Activated T-helper 1 cell treated with anti-CD3 and anti-CD28 coated beads, Interleukin-2, amount 50 U/mL, for 16 hours (primary cell): Measurements from ENCODE around the gene C16orf96.
A peak's percentile ranks its signal among the peaks of the same experiment; 100 is the strongest.

ENCODE experiments used
- DNase-seq, 2 donors: peaks; one replicate each; pipeline ENCODE4 v3.0.0-alpha.2; 2020; ENCODE audit warnings: low read depth in 1 of 2, low spot score in 1 of 2

The C16orf96 gene

GRCh38 chr16:4556112-4556511, at the start of gene C16orf96:
Gene C16orf96 (plus strand): TSS chr16:4556340. CDS start chr16:4556490, 150 bp downstream.
- DNase-seq, result no peak

- DNase-seq, result peak in 1 of 2 donors; percentile 27
Observed at GRCh38 chr16:4506450-4506849, 49.7 kb upstream of the C16orf96 start.

- DNase-seq, result no peak
Observed at GRCh38 chr16:4507588-4508345, 48.4 kb upstream of the C16orf96 start.

- no peak for DNase-seq
Observed at GRCh38 chr16:4508806-4509205, 47.3 kb upstream of the C16orf96 start.

- DNase-seq, result no peak
Observed at GRCh38 chr16:4509420-4509819, 46.7 kb upstream of the C16orf96 start.

GRCh38 chr16:4510131-4510530, 46.0 kb upstream of the C16orf96 start:
- DNase-seq, result no peak

- DNase-seq, result no peak
Observed at GRCh38 chr16:4510747-4511426, 45.3 kb upstream of the C16orf96 start.

GRCh38 chr16:4511441-4512082, 44.6 kb upstream of the C16orf96 start:
- no peak for DNase-seq

- DNase-seq, result no peak
Observed at GRCh38 chr16:4512473-4512872, 43.7 kb upstream of the C16orf96 start.

GRCh38 chr16:4513086-4513860, 42.9 kb upstream of the C16orf96 start:
- DNase-seq, result no peak

GRCh38 chr16:4513881-4514280, 42.3 kb upstream of the C16orf96 start:
- DNase-seq, result no peak

- DNase-seq, result no peak
Observed at GRCh38 chr16:4514606-4515005, 41.5 kb upstream of the C16orf96 start.

GRCh38 chr16:4515611-4516233, 40.4 kb upstream of the C16orf96 start:
- DNase-seq, result no peak

- no peak for DNase-seq
Observed at GRCh38 chr16:4517812-4518680, 38.1 kb upstream of the C16orf96 start.

GRCh38 chr16:4519274-4520058, 36.7 kb upstream of the C16orf96 start:
- DNase-seq, result no peak

GRCh38 chr16:4520913-4521312, 35.2 kb upstream of the C16orf96 start:
- no peak for DNase-seq

- no peak for DNase-seq
Observed at GRCh38 chr16:4522051-4522581, 34.0 kb upstream of the C16orf96 start.

GRCh38 chr16:4523686-4524085, 32.5 kb upstream of the C16orf96 start:
- DNase-seq, result no peak

- no peak for DNase-seq
Observed at GRCh38 chr16:4524571-4524970, 31.6 kb upstream of the C16orf96 start.
